GM21528 (cell line): ENCODE data around the gene HELQ.
"Not testable (repeated sequence)": the region's sequence is repeated elsewhere in the genome, so short reads cannot be mapped to it uniquely, and the experiment has no call there.

Experiments used
- ATAC-seq: cut with Tn5 transposase; IDR thresholded peaks from one replicate; pipeline ENCODE4 v1.9.1; 2021; ENCODE audit warnings: mild to moderate bottlenecking, moderate library complexity; ENCODE audit not compliant: unreplicated experiment, low FRiP score

Gene HELQ

GRCh38 chr4:83455281-83456183 lies at the start of gene HELQ, which contains the start of gene MRPS18C:
TSS of gene HELQ (minus strand) at chr4:83455823. CDS start at chr4:83455693, 130 bp downstream.
TSS of gene MRPS18C (plus strand) at chr4:83456058. CDS start at chr4:83456078, 20 bp downstream.
- ATAC-seq: peak; percentile 95

- ATAC-seq: no peak
Observed at GRCh38 chr4:83504996-83505395, 49.4 kb upstream of the HELQ start.

- no peak for ATAC-seq
Observed at GRCh38 chr4:83504503-83504902, 48.9 kb upstream of the HELQ start.

- ATAC-seq: no peak
Observed at GRCh38 chr4:83503974-83504373, 48.4 kb upstream of the HELQ start.

GRCh38 chr4:83501671-83502070 lies 46.0 kb upstream of the HELQ start:
- not testable (repeated sequence) for ATAC-seq

- no peak for ATAC-seq
Observed at GRCh38 chr4:83498187-83498586, 42.6 kb upstream of the HELQ start.

GRCh38 chr4:83496085-83496917 lies 40.7 kb upstream of the HELQ start:
- not testable (repeated sequence) for ATAC-seq

GRCh38 chr4:83490876-83491450 lies 35.3 kb upstream of the HELQ start:
- peak; percentile 80 for ATAC-seq

GRCh38 chr4:83489711-83490326 lies 34.2 kb upstream of the HELQ start:
- ATAC-seq: no peak

GRCh38 chr4:83486457-83487129 lies 31.0 kb upstream of the HELQ start:
- no peak for ATAC-seq

GRCh38 chr4:83484500-83485461 lies 29.2 kb upstream of the HELQ start, which contains the start of gene ABRAXAS1:
TSS of gene ABRAXAS1 (minus strand) at chr4:83485100. CDS start at chr4:83485072, 28 bp downstream.
- ATAC-seq: peak; percentile 98

- no peak for ATAC-seq
Observed at GRCh38 chr4:83473966-83474365, 18.3 kb upstream of the HELQ start.

- ATAC-seq: no peak
Observed at GRCh38 chr4:83473423-83473822, 17.8 kb upstream of the HELQ start.

GRCh38 chr4:83456184-83456501 lies 520 bp upstream of the HELQ start:
- no peak for ATAC-seq

- no peak for ATAC-seq
Observed at GRCh38 chr4:83454686-83455085, 937 bp downstream of the HELQ start.

GRCh38 chr4:83449009-83449408 lies 6.6 kb downstream of the HELQ start:
- ATAC-seq: no peak

GRCh38 chr4:83440899-83441298 lies 14.7 kb downstream of the HELQ start:
- ATAC-seq: no peak

GRCh38 chr4:83440148-83440814 lies 15.3 kb downstream of the HELQ start:
- ATAC-seq: no peak
